Stimulated activated CD4-positive, alpha-beta T cell treated with anti-CD3 and anti-CD28 coated beads, TNF-alpha, amount 100 ng/mL, for 24 hours (primary cell): ENCODE measurements around the gene VIL1.

ENCODE experiments used
- DNase-seq, 3 experiments: peaks; one replicate each; pipeline ENCODE4 v3.0.0-alpha.2; 2020; ENCODE audit warnings: low read depth in 3 of 3

The VIL1 gene

DNA sequence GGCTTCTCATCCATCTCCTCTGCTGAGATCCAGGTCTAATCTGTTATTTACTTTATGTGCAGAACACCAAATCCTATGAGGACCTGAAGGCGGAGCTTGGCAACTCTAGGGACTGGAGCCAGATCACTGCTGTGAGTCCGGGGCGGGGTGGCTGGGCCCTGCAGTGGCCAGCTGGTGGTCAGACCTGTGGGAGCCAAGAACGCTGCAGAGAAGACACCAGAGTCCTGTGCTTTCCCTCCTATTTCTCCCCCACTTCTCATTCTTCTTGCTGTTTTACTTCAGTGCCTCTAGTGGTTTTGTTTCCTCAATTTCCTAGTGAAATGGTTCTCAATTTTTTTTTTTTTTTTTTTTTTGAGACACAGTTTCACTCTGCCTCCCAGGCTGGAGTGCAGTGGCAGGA lies 19.7 kb downstream of the VIL1 start:
- DNase-seq = no peak

GRCh38 chr2:218444692-218445357 lies 25.9 kb downstream of the VIL1 start:
- no peak for DNase-seq

- no peak for DNase-seq
These were observed 26.7 kb downstream of the VIL1 start for GRCh38 chr2:218445602-218446001.

DNA sequence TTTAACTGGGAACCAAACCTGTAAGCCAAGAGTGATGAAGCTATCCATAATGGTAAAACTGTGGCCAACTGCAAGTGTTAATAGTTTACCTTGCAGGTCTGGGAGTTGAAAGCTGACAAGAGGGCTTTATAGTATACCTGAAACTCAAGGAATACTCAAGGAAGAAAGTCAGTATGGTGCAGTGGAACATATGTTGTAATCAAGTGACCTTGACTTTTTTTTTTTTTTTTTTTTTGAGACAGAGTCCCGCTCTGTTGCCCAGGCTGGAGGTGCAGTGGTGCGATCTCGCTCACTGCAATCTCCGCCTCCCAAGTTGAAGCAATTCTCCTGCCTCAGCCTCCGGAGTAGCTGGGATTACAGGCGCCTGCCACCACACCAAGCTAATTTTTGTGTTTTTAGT lies 27.6 kb downstream of the VIL1 start:
- DNase-seq = no peak

- DNase-seq = no peak
These were observed 28.1 kb downstream of the VIL1 start for GRCh38 chr2:218447072-218447471.

GRCh38 chr2:218448934-218449333 lies 30.0 kb downstream of the VIL1 start:
- DNase-seq = no peak

DNA sequence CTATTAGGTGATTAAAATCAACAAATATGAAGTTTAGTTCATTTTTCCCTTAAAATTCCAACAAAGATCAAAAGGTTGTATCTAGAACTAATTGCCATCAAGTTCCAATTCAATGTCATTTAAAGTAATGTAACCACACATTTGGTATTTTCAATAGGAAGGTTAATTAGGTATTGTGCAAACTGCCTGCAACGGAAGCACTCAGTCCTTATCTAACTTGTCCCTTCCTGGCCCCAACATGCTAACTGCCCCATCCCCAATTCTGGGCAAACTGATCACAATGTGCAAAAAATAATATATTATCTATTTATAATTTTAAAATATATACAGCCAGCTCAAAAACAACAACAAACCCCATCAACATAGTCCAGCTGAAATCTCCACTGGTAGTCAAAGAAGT lies 33.2 kb downstream of the VIL1 start:
- no peak for DNase-seq

- no peak for DNase-seq
These were observed 37.9 kb downstream of the VIL1 start for GRCh38 chr2:218456849-218457248.

DNA sequence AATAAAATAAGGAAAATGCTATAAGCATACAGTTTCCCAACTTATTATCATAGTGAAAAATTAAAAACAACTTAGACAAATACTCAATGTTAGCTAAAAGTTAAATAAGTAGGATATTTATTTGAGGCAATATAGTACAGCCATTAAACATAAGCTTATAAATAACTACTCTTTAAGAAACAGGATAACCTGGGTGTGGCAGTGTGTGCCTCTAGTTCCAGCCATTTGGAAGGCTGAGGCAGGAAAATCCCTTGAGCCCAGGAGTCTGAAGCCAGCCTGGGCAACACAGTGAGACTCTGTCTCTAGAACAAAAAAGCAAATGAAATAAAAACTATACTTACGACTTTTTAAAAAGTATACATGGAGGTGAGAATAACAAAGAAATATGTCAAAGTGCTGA lies 39.7 kb downstream of the VIL1 start:
- DNase-seq = no peak

- no peak for DNase-seq
These were observed 47.2 kb downstream of the VIL1 start for GRCh38 chr2:218465987-218466633.

- DNase-seq = no peak
These were observed 51.5 kb downstream of the VIL1 start for GRCh38 chr2:218470448-218470847.

GRCh38 chr2:218471036-218471435 lies 52.1 kb downstream of the VIL1 start:
- DNase-seq = no peak

DNA sequence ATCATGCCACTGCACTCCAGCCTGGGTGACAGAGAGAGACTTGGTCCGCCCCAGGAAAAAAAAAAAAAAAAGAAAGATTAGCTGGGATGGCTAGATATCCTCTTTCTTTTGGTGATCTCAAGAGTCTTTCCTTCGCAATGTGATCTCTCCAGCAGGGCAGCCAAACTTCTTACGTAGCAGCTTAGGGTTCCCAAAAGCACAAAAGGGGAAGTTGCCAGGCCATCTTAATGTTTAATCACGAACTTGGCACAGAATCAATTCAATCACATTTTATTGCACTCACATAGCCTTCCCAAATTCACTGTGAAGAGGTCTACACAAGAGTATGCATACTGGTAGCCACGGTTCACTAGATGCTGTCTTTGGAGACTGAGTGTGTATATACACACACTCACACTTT lies 53.1 kb downstream of the VIL1 start:
- DNase-seq = no peak

DNA sequence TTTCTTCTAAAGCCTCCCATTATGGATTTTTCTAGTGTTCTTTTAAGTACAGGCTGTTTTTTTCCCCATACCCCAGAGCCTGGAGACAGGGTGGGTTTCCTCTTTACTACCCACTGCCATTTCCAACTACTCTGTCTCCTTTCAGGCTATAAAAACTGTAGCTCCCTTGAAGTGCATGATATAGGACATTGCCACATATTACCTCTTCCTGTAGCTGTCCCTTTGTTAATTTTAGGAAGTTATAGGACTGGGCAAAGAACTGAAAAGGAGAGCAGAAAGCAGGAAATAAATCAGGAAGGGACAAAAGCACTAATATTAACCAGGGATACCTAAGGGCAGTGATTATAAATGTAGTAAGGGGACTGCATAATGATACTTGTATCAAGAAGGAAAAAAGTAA lies 54.1 kb downstream of the VIL1 start:
- no peak for DNase-seq

DNA sequence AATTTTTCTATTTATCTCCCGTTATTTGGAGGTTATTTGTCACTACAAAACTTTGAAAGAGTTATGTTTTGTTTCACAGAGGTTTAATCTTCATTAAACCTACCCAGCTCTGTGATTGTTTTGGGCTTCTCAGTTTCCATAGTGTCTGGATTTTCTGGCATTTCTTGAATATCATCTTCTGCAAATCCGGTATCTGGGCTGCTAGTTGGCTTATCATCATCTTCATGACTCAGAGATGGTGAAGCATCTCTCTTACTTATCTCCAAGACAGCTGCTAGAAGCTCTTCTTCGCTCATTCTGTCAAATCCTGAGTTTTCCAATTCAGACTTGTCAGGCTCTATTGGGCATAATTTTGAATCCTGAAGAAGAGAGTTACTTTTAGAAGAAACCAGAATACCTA lies 55.6 kb downstream of the VIL1 start:
- no peak for DNase-seq

DNA sequence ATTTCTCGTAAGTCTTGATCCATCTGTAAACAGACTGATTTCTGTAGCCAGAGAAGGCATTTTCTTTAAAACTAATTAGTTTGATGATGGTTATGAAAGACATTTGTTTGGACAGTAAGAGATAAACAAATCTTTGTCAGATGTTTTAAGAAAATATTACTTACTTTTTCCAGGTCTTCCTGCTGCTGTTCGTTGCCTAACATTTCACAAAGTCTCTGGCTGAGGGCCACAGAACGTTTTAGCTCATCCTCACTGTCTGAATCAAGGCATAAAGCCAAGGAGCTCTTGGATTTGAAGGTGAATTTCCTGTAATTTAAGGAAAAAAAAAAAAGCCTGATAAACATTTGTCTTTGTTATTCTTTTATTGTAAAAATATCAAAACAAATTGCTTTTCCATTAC lies 57.8 kb downstream of the VIL1 start:
- DNase-seq = no peak

- no peak for DNase-seq
These were observed 58.3 kb downstream of the VIL1 start for GRCh38 chr2:218477247-218477646.

DNA sequence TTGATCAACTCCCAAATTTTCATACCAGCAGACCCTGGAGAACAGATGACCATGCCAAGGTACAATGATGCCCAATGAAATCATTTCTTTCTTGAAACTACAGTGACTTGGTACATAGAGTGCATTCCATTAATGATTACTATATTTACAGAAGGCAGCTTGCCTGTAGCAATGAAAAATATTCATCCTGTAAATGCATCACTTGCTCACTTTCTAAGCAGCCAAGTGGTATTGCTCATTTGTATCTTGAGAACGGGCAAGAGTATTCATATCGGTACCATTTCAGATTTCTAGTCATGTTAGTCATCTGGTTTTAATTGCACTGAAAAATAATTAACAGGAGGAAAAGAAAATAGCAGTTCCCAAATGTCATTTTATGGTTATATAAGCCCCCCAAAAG lies 59.6 kb downstream of the VIL1 start:
- no peak for DNase-seq

DNA sequence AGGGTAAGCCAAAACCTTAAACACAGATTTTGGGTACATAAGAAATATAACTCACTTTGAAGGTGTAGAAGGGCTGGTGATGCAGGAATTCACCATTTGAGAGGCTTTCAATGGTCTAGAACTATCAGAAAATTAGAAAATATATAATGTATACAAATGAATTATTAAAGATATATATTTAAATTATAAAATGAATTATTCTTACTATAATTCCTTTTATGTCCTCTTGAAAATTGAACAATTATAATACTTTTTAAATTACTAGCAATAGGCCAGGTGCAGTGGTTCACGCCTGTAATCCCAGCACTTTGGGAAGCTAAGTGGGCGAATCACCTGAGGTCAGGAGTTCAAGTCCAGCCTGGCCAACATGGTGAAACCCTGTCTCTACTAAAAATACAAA lies 60.7 kb downstream of the VIL1 start:
- DNase-seq = no peak

DNA sequence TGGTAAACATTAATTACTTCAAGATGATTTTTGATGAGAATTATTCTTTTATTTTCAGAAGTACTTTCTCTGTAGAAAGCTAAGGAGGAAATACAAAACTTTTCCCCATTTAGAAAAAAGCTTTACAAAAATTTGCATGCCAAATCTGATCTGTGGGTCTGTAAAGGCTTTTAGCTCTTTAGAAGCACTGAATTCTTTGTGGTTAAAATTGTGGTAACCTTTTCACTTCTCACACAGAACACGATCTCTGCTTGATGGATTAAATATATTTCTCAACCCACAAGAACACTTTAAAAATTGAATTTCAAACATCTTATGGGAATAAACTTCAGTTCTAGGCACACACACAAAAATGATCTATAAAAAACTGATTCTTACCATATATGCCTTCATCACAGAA lies 63.7 kb downstream of the VIL1 start:
- no peak for DNase-seq

- DNase-seq = no peak
These were observed 67.2 kb downstream of the VIL1 start for GRCh38 chr2:218485986-218486667.

GRCh38 chr2:218500501-218501060 lies 81.7 kb downstream of the VIL1 start:
- DNase-seq = no peak

DNA sequence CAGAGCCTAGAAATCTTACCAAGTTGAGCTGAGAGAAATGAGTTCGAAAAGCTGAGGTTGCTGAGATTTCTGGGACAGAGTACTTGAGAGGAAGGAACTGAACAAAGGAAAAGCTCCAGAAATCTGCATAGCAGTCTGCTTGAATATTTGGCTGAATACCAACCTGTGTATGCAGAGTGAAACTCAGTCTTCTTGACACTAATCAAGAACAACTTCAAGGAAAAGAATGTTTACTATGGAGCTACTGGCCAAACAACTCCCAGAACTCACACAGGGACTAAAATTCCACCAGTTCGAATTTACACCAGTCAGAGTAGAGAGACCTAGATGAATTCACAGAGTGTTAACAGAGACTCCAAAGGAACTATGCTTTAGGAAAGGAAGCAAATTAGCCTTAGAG lies 82.7 kb downstream of the VIL1 start:
- DNase-seq = no peak
